ENCODE results near the gene RPA3.

Gene RPA3

GRCh38 chr7:7596176-7596575 is 122.2 kb downstream of the RPA3 start:
- ATAC-seq (no peak), DNase-seq (no peak)
- no peak overlapping the region for H3K27ac Mint-ChIP-seq
- H3K4me1 Mint-ChIP-seq: peaks cover 2% of the 10 kb centered on the region
- H3K4me3 Mint-ChIP-seq: no peak overlapping the region
- peaks cover 44% of the 10 kb centered on the region for H3K36me3 Mint-ChIP-seq (ENCODE audit: low read depth)
- H3K27me3 Mint-ChIP-seq: no peaks in the 10 kb centered on the region
- H3K9me3 Mint-ChIP-seq: peaks cover 5% of the 10 kb centered on the region

- H3K4me1 Mint-ChIP-seq: peaks cover 2% of the 10 kb centered on the region
- H3K4me3 Mint-ChIP-seq: no peak overlapping the region
- H3K27me3 Mint-ChIP-seq: no peaks in the 10 kb centered on the region
- no peak for ATAC-seq
- DNase-seq: no peak
- H3K27ac Mint-ChIP-seq: no peak overlapping the region
- H3K36me3 Mint-ChIP-seq (ENCODE audit: low read depth): peaks cover 40% of the 10 kb centered on the region
- no peaks in the 10 kb centered on the region for H3K9me3 Mint-ChIP-seq
Observed at GRCh38 chr7:7595451-7595850, 123.0 kb downstream of the RPA3 start.

All from activated naive CD8-positive, alpha-beta T cell treated with anti-CD3 and anti-CD28 coated beads, Interleukin-2, amount 50 U/mL, for 24 hours (primary cell).